Measurements from ENCODE around the gene TMEM259.

The TMEM259 gene

GRCh38 chr19:1007399-1008251 is 13.3 kb downstream of the TMEM259 start:
- no peak overlapping the region for H3K4me3 ChIP-seq (ENCODE audit: low read depth, low read length)
- TF ChIP-seq CTCF (IDR thresholded peaks at IDR 0.05; ENCODE audit: control insufficient read depth, extremely low read depth, insufficient read depth): no peak
- DNase-seq (ENCODE audit: low read depth): no peak

- no peak for DNase-seq (ENCODE audit: low read depth)
- no peak overlapping the region for H3K4me3 ChIP-seq (ENCODE audit: low read depth, low read length)
- no peak for TF ChIP-seq CTCF (IDR thresholded peaks at IDR 0.05; ENCODE audit: control insufficient read depth, extremely low read depth, insufficient read depth)
Measured at GRCh38 chr19:1006711-1007398, 14.1 kb downstream of the TMEM259 start.

DNA sequence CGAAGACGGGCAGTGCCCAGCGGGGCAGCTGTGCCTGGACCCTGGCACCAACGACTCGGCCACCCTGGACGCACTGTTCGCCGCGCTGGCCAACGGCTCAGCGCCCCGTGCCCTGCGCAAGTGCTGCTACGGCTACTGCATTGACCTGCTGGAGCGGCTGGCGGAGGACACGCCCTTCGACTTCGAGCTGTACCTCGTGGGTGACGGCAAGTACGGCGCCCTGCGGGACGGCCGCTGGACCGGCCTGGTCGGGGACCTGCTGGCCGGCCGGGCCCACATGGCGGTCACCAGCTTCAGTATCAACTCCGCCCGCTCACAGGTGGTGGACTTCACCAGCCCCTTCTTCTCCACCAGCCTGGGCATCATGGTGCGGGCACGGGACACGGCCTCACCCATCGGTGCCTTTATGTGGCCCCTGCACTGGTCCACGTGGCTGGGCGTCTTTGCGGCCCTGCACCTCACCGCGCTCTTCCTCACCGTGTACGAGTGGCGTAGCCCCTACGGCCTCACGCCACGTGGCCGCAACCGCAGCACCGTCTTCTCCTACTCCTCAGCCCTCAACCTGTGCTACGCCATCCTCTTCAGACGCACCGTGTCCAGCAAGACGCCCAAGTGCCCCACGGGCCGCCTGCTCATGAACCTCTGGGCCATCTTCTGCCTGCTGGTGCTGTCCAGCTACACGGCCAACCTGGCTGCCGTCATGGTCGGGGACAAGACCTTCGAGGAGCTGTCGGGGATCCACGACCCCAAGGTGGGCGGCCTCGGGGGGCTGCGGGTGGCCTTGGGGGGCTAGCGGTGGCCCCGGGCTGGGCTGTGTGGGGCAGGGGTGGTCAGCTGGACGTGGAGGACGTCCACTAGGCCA is 15.9 kb downstream of the TMEM259 start:
- no peak overlapping the region for H3K4me3 ChIP-seq (ENCODE audit: low read depth, low read length)
- no peak for DNase-seq (ENCODE audit: low read depth)
- TF ChIP-seq CTCF (IDR thresholded peaks at IDR 0.05; ENCODE audit: control insufficient read depth, extremely low read depth, insufficient read depth): no peak

- DNase-seq (ENCODE audit: low read depth): no peak
- TF ChIP-seq CTCF (IDR thresholded peaks at IDR 0.05; ENCODE audit: control insufficient read depth, extremely low read depth, insufficient read depth): no peak
- no peak overlapping the region for H3K4me3 ChIP-seq (ENCODE audit: low read depth, low read length)
Measured at GRCh38 chr19:1004204-1004802, 16.6 kb downstream of the TMEM259 start.

DNA sequence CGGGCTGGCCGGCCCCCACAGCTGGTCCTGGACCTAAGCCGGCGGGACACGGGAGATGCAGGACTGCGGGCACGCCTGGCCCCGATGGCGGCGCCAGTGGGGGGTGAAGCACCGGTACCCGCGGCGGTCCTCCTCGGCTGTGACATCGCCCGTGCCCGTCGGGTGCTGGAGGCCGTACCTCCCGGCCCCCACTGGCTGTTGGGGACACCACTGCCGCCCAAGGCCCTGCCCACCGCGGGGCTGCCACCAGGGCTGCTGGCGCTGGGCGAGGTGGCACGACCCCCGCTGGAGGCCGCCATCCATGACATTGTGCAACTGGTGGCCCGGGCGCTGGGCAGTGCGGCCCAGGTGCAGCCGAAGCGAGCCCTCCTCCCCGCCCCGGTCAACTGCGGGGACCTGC is 17.6 kb downstream of the TMEM259 start:
- no peak for DNase-seq (ENCODE audit: low read depth)
- no peak overlapping the region for H3K4me3 ChIP-seq (ENCODE audit: low read depth, low read length)
- no peak for TF ChIP-seq CTCF (IDR thresholded peaks at IDR 0.05; ENCODE audit: control insufficient read depth, extremely low read depth, insufficient read depth)

- H3K4me3 ChIP-seq (ENCODE audit: low read depth, low read length): no peak overlapping the region
- no peak for DNase-seq (ENCODE audit: low read depth)
- no peak for TF ChIP-seq CTCF (IDR thresholded peaks at IDR 0.05; ENCODE audit: control insufficient read depth, extremely low read depth, insufficient read depth)
Measured at GRCh38 chr19:1002600-1002999, 18.3 kb downstream of the TMEM259 start.

Data from LNCaP clone FGC (cell line).